DMS53 (cell line): ENCODE data around the gene PAK4.
A peak's percentile ranks its signal among the peaks of the same experiment; 100 is the strongest.
"Not testable (repeated sequence)": the region's sequence is repeated elsewhere in the genome, so short reads cannot be mapped to it uniquely, and the experiment has no call there.

Source experiments
- DNase-seq: peaks from one replicate; lab custom pipeline; 2025; lab: John Stamatoyannopoulos, UW

PAK4 gene

GRCh38 chr19:39207293-39207836, 81.8 kb downstream of the PAK4 start:
- DNase-seq = no peak

- no peak for DNase-seq
Measured at GRCh38 chr19:39208175-39208795, 82.7 kb downstream of the PAK4 start.

DNA sequence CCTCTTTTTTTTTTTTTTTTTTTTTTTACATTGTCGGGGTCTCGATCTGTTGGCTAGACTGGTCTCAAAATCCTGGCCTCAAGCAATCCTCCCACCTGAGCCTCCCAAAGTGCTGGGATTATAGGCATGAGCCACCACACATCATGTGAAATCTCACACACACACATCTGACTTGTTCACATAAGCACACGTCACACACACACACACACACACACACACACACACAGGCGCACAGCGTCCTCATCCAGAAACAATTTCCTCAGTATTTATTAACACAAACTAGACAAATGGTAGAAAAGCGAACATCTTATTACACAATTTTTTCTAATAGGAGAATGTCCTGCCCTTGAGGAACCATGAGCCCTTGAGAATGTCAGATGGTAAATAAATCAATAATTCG, 83.6 kb downstream of the PAK4 start:
- no peak for DNase-seq

DNA sequence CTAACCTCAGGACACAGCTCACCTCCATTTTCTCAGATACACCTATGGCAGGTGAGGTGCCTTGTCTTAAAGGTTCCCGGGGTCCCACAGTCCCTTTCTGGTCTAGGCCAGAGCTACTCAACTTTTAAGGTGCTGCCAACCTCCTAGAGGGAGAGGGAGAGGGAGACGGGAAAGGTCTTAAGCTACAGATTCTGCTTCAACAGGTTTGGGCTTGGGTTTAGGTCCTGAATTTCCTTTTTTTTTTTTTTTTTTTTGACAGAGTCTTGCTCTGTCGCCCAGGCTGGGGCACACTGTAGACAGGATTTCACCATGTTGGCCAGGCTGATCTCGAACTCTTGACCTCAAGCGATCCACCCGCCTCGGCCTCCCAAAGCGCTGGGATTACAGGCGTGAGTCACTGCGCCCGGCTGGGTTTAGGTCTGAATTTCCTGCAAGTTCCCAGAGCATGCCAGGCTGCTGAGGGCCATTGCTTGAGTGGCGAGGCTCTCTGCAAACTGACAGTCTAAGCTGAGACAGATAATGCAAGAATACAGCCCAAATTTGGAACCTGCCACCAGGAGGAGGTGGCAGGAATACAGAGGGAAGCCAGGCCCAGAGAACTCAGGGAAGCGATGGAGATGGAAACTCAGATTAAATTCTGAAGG, 86.3 kb downstream of the PAK4 start:
- DNase-seq = no peak

DNA sequence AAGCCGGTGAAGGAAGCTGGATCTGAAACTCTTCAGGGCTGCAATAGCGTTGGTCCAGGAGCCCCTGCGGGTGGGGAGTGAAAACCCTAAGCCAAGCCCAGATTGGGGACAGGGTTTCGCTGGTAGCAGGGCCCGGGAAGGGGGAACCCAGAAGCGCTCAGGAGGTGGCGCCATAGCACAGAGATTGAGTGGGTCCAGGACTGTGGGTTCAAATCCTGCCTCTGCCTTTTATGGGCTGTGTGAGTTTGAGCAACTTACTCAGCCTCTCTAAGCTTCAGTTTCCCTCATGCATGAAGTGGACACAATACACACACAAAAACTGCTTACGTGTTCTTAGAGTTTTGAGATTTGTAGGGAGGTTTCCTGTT, 86.8 kb downstream of the PAK4 start:
- peak; percentile 45 for DNase-seq

DNA sequence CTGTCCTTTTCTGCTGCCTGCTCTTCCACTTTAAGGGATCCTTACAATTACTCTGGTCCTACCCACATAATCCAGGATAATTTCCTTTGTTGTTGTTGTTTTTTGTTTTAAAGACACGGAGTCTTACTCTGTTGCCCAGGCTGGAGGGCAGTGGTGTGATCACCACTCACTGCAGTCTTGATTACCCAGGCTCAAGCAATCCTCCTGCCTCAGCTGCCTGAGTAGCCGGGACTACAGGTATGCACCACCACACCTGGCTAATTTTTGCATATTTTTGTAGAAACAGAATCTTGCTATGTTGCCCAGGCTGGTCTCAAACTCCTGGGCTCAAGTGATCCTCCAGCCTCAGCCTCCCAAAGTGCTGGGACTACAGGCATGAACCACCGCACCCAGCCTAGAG, 89.7 kb downstream of the PAK4 start:
- not testable (repeated sequence) for DNase-seq

GRCh38 chr19:39217094-39217493, 91.5 kb downstream of the PAK4 start:
- DNase-seq = no peak

DNA sequence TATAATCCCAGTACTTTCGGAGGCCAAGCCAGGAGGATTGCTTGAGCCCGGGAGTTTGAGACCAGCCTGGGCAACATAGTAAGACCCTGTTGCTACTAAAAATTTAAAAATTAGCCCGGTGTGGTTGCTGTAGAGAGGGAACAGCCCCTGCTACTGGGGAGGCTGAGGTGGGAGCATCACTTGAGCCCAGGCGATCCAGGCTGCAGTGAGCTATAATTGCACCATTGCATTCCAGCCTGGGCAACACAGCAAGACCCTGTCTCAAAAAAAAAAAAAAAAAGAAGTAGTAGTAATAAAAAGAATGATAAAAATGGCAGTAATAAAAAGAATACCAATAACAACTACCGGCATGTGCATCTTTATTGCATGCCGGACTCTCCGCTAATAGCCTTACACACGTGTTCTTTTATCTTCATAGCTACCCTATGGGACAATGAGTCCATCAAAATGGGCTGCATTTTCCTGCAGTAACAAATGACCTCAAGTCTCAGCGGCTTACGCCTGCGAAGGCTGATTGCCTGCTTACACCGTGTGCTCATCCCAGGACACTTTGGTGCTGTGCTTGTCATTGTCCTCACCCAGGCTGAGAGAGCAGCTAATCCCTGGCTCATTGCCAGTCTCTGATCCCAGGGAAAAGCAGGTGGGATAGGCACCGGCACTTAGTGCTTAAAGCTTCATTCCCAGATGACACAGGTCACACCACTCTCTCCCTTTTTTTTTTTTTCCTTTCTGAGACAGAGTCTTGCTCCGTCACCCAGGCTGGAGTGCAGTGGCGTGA, 92.8 kb downstream of the PAK4 start:
- peak; percentile 38 for DNase-seq

- DNase-seq = not testable (repeated sequence)
Measured at GRCh38 chr19:39219108-39219507, 93.5 kb downstream of the PAK4 start.

DNA sequence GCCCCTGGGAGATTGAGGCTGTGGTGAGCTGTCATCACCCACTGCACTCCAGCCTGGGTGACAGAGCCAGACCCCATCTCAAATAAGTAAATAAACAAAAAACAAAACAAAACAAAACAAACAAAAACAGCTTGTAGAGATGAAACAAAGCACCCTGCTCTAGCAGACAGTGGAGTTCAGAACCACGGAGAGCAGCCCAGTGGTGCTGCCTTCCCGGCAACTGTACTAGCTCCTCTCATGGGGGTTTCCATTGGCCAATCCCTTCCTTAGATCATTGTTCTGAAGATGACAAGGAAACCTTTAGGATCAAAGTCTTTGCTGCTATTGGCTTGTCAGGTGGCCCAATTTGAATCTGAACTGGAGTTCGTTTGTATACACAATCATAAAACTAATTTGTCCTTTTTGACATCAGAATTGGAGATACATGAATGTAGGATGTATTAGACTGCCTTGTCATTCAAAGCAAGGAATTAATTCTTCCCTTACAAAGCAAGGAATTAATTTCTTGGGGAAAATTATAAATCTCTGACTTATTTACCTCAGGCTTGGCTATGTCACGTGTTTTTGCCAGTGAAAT, 98.2 kb downstream of the PAK4 start:
- DNase-seq = no peak

- no peak for DNase-seq
Measured at GRCh38 chr19:39224910-39225309, 99.3 kb downstream of the PAK4 start.
